Measurements from ENCODE around the gene RAPGEF4.

- no peak for TF ChIP-seq POLR2A (IDR thresholded peaks at IDR 0.05; ENCODE audit: low read depth, low read length)
- no peak for TF ChIP-seq POLR2AphosphoS5 (IDR thresholded peaks at IDR 0.05; ENCODE audit: low read depth, low read length)
- TF ChIP-seq TAF1 (IDR thresholded peaks at IDR 0.05; ENCODE audit: borderline replicate concordance, low read depth, low read length), result no peak
Measured at GRCh38 chr2:172930871-172931255, 195.2 kb downstream of the RAPGEF4 start.
